ENCODE data around the gene SH3PXD2A. TPM values are rescaled to one million over a fixed set of nuclear protein-coding genes. Genes with fewer than 3 reads are reported as not detected.
A peak's percentile ranks its signal among the peaks of the same experiment; 100 is the strongest.

Gene SH3PXD2A
- total RNA-seq, 1 experiment from 2014 or later = 9.7 TPM

- no peak for DNase-seq (ENCODE audit: low read depth)
Observed at GRCh38 chr10:103724771-103725170, 130.6 kb downstream of the SH3PXD2A start.

GRCh38 chr10:103724074-103724473 lies 131.3 kb downstream of the SH3PXD2A start:
- DNase-seq (ENCODE audit: low read depth) = no peak

- no peak for DNase-seq (ENCODE audit: low read depth)
Observed at GRCh38 chr10:103723557-103723956, 131.8 kb downstream of the SH3PXD2A start.

- DNase-seq (ENCODE audit: low read depth) = no peak
Observed at GRCh38 chr10:103722632-103723031, 132.7 kb downstream of the SH3PXD2A start.

- no peak for DNase-seq (ENCODE audit: low read depth)
Observed at GRCh38 chr10:103720964-103721335, 134.4 kb downstream of the SH3PXD2A start.

- no peak for DNase-seq (ENCODE audit: low read depth)
Observed at GRCh38 chr10:103720328-103720963, 134.9 kb downstream of the SH3PXD2A start.

- DNase-seq (ENCODE audit: low read depth) = no peak
Observed at GRCh38 chr10:103719036-103719435, 136.3 kb downstream of the SH3PXD2A start.

GRCh38 chr10:103718247-103718620 lies 137.1 kb downstream of the SH3PXD2A start:
- DNase-seq (ENCODE audit: low read depth) = no peak

- DNase-seq (ENCODE audit: low read depth) = no peak
Observed at GRCh38 chr10:103717341-103718246, 137.8 kb downstream of the SH3PXD2A start.

GRCh38 chr10:103716206-103717160 lies 138.9 kb downstream of the SH3PXD2A start:
- DNase-seq (ENCODE audit: low read depth) = peak; percentile 54

- peak; percentile 91 for DNase-seq (ENCODE audit: low read depth)
Observed at GRCh38 chr10:103715430-103715829, 139.9 kb downstream of the SH3PXD2A start.

- DNase-seq (ENCODE audit: low read depth) = no peak
Observed at GRCh38 chr10:103714232-103714891, 141.0 kb downstream of the SH3PXD2A start.

- no peak for DNase-seq (ENCODE audit: low read depth)
Observed at GRCh38 chr10:103713676-103714075, 141.7 kb downstream of the SH3PXD2A start.

GRCh38 chr10:103712898-103713498 lies 142.4 kb downstream of the SH3PXD2A start:
- DNase-seq (ENCODE audit: low read depth) = peak; percentile 77

- DNase-seq (ENCODE audit: low read depth) = peak; percentile 82
Observed at GRCh38 chr10:103712146-103712545, 143.2 kb downstream of the SH3PXD2A start.

- peak; percentile 53 for DNase-seq (ENCODE audit: low read depth)
Observed at GRCh38 chr10:103711351-103711994, 143.9 kb downstream of the SH3PXD2A start.

- peak; percentile 62 for DNase-seq (ENCODE audit: low read depth)
Observed at GRCh38 chr10:103710490-103710889, 144.9 kb downstream of the SH3PXD2A start.

- peak; percentile 68 for DNase-seq (ENCODE audit: low read depth)
Observed at GRCh38 chr10:103709341-103709920, 145.9 kb downstream of the SH3PXD2A start.

GRCh38 chr10:103708627-103709288 lies 146.6 kb downstream of the SH3PXD2A start:
- DNase-seq (ENCODE audit: low read depth) = no peak
